Measurements from ENCODE around the gene JDP2. TPM values are rescaled to one million over a fixed set of nuclear protein-coding genes. Genes with fewer than 3 reads are reported as not detected.
A peak's percentile ranks its signal among the peaks of the same experiment; 100 is the strongest.
"Not testable (repeated sequence)": the region's sequence is repeated elsewhere in the genome, so short reads cannot be mapped to it uniquely, and the experiment has no call there.

JDP2 gene, protein sequence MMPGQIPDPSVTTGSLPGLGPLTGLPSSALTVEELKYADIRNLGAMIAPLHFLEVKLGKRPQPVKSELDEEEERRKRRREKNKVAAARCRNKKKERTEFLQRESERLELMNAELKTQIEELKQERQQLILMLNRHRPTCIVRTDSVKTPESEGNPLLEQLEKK
- 10 to 100 TPM; 21.6 to 30.7 (median 23.0) TPM for polyA plus RNA-seq (ENCODE audit: insufficient read length in 4 of 4)

DNA sequence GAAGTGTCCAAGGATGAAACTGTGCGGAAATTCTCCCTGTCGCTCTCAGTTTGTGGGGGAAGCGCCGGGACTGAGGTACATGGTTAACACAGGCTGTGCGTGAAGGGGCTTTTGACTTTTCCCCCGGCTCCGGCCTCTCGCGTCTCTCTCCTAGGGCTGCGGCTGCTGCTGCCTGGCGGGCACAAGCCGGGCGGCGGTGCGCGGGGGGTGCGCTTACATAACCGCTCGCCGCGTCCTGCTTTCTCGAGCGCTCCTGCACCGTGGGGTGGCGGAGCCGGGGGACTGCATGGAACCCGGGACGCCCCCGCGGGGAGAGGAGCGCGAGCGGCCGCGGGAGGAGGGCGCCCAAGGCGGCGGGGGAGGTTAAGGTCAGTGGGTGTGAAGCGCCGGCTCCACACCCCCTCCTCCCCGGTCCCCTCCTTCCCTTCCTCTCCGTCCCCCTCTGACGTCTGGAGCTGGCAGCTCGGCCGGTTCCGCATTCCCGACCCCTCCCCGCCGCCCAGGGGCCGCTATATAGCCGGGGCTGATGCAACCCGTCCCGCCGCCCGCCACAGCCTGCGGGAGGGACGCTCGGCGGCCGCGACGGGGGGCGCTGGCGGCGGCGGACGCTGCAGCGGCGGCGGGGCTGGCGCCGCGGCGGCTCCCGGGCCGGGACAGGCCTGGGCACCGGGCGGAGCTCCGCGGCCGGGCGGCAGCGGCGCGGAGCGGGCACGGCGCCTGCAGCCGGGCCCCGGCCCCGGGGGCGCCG is at the start of gene JDP2:
Gene JDP2 (plus strand): TSS at position 541 of the 748 bp plus-strand sequence. CDS start 9,899 bp downstream, outside the sequence.
- DNase-seq (ENCODE audit: low read depth in 4 of 4, low spot score in 3 of 4): peak in 3 of 4 donors; percentile 73 to 80 (median 76)

DNA sequence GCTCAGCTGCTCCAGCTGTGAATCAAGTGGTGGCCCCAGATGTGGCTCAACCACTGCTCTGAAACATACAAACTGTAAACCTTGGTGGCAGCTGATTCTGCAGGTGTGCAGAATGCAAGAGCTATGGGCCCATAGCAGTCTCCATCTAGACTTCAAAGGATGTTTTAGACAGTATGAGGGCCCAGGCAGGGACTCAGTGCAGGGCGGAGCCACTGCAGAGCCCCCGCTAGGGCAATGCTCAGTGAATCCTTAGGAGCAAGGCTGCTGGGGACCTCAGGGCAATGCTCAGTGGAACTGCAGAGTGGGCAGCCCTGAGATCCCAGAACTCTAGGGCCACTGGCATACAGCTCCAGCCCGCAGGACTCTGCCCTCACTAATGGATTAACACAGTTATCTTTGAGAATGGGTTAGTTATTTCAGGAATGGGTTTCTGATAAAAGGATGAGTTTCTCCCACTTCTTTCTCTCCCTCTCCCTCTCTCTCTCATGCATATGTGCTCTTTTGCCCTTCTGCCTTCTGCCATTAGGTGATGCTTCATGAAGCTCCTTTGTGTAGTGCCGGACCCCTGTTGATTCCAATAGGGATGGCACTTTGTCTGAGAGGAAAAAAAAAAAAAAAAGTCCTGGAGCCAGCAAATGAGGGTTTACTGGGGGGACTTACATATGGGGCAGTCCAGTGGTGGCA is 48.4 kb upstream of the JDP2 start:
- DNase-seq (ENCODE audit: low read depth in 4 of 4, low spot score in 3 of 4): no peak

DNA sequence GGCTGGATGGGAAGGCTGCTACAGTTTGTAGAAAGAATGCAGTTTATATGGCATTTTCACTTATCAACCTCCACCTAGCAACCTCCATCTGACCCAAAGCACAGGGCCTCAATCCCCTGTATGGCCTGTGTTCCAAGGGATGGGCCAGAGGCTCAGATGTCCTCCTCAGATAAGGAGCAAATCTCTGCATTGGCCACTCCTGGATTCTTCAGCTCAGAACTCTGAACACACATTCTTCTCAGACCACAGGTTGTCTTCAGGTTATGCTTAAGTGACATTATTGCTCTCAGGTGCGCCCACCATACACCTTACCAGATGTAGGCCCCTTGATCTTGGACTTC is 47.9 kb upstream of the JDP2 start:
- no peak for DNase-seq (ENCODE audit: low read depth in 4 of 4, low spot score in 3 of 4)

DNA sequence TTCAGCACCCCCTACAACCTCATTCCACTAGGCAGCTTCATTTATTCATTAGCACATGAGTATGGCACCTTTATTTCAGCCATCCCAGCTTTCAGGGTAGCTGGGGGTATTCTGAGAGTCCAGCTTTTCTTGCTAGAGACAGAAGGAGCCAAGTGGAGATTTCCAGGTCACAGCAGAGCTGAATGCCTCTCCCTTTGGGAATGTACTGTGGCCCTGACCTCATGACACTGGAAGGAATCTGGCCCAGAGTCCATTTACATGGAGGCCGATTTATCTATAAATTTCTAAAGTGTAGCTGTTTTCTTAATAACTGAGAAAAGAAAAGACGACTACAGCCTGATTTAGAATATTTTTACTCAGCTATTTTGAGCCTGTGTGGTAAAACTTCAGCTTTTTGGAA is 47.2 kb upstream of the JDP2 start:
- DNase-seq (ENCODE audit: low read depth in 4 of 4, low spot score in 3 of 4): no peak

DNA sequence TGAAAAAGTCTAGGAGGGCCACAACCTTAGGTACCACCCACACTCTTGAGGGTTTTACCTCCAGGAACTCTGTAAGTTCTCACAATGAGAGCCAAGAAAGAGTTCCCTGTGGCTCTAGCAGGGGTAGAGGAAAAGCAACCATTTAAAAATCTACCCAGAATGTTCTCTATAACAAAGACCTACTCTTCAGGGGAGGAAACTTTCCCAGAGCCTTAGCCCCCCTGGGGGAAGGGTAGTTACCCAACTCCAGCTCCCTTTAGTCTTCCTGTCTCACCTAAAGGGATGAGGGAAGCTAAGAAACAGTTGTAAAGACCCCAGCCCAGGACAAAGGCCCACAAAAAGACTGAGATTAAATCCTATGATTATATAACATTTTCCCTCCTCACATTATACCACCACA is 46.2 kb upstream of the JDP2 start:
- no peak for DNase-seq (ENCODE audit: low read depth in 4 of 4, low spot score in 3 of 4)

DNA sequence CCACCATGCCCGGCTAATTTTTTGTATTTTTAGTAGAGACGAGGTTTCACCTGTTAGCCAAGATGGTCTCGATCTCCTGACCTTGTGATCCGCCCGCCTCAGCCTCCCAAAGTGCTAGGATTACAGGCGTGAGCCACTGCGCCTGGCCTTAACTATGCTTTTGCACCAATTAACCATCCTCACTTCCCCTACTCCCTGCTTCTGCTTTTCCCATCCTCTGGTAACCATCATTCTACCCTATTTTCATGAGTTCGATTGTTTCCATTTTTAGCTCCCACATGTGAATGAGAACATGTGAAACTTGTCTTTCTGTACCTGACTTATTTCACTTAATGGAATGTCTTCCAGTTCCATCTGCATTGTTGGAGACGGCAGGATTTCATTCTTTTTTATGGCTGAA is 44.6 kb upstream of the JDP2 start:
- not testable (repeated sequence) for DNase-seq (ENCODE audit: low read depth in 4 of 4, low spot score in 3 of 4)

DNA sequence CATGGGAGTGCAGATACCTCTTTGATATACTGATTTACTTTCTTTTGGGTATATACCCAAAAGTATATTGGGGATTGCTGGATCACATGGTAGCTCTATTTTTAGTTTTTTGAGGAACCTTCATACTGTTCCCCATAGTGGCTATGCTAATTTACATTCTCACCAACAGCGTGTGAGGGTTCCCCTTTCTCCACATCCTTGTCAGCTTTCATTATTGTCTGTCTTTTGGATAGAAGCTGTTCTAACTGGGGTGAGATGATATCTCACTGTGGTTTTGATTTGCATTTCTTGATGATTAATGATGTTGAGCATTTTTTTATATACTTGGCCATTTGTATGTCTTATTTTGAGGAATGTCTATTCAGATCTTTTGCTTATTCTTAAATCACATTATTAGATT is 44.1 kb upstream of the JDP2 start:
- DNase-seq (ENCODE audit: low read depth in 4 of 4, low spot score in 3 of 4): no peak

DNA sequence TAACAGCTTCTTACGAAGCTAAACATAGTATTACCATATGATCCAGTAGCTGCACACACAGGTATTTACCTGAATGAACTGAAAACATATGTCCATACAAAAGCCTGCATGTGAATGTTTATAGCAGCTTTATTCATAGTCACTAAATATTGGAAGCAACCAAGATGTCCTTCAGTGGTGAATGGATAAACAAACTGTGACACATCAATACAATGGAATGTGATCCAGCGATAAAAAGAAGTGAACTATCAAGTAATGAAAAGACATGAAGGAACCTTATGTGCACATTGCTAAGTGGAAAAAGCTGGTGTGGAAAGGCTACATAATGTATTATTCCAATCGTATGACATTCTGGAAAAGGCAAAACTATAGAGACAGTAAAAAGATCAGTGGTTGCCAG is 38.1 kb upstream of the JDP2 start:
- no peak for DNase-seq (ENCODE audit: low read depth in 4 of 4, low spot score in 3 of 4)

DNA sequence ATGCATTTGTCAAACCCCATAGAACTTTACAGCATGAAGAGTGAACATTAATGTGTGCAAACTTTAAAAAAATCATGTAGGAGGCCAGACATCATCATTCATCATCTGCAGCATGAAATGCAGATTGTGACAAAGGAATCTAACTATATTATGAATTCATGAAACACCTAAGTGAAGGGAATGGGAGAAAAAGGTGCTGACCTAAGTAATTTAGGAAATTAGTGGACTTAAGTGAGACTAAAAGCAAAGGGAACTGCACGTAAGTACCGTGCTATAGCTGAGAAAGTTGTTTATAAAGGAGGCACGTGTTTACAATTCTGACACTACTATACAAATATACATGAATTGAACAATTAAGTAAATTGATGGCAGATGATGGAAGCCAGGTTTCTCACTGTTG is 37.6 kb upstream of the JDP2 start:
- no peak for DNase-seq (ENCODE audit: low read depth in 4 of 4, low spot score in 3 of 4)

DNA sequence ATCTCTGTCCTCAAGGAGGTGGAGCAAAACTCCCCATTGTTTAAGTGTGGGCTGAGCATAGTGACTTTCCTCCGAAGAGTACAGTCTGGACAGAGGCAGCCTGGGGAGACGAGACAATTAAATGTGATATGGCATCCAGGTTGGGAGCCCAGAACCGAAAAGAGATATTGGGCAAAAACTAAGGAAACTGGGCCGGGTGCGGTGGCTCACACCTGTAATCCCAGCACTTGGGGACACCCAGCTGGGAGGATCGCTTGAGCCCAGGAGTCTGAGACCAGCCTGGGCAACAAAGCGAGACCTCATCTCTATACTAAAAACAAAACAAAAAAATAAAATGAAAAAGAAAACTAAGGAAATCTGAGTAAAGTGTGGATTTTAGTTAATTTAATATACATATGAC is 35.9 kb upstream of the JDP2 start:
- no peak for DNase-seq (ENCODE audit: low read depth in 4 of 4, low spot score in 3 of 4)

DNA sequence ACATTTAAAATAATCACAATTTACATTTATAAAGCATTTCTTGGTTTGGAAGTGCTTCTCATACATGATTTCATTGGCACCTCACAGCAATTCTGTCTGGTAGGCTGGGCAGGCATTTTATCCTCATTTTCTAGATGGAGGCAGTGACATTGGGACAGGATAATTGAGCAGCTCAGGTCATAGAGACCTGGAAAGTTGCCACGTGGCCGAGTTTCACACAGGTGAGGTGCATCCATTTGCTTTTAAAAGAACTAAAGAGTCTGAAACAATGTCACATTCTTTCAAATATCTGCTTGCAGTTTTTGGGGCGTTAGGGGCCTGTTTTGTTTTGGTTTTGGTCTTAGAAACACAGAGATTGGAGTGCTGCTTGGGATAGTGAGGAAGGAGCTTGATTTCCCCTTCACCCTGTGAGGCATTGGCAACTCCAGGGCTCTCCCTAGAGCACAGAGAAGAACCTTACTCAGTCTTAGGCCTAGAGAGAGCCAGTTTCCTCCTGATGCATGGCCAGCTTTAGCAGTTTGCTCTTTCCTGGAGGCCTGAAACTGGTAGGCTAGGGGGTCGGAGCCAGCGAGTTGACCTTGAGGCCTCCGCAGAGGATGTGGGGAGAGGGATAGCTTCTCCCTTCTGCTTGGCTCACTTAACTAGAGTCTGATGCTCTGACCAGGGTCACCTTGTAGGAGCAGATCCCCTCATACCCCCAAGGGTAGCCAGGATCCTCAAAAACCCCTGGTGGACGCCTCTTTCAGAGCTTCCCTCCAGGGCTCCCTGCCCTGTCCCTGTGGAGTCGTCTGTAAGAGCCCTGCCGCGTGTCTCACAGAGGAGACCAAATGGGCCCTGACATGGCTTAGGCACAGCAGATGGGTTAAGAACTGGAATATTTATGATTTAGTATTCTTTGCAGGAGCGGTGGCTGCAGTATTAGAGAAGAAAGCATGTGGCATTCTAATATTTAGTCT is 34.9 kb upstream of the JDP2 start:
- DNase-seq (ENCODE audit: low read depth in 4 of 4, low spot score in 3 of 4): no peak

DNA sequence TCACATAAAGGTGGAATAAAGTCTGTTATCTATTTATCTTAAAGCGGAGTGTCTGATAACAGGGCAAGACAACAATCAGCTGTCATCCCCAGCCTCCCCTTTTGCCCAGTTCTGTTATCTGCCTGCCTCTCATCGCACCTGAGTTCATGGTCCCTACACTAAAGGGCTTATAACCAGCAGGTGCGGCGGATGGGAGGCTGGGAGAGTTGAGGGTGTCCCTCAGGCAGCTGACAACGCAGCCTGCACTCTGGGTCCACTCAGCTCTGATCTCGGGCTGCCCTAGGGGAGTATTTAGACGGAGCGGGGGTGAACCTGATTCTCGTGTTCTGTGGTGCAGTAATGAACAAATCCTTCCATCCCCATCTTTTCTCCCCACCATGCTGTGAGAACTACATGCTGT is 34.0 kb upstream of the JDP2 start:
- no peak for DNase-seq (ENCODE audit: low read depth in 4 of 4, low spot score in 3 of 4)

DNA sequence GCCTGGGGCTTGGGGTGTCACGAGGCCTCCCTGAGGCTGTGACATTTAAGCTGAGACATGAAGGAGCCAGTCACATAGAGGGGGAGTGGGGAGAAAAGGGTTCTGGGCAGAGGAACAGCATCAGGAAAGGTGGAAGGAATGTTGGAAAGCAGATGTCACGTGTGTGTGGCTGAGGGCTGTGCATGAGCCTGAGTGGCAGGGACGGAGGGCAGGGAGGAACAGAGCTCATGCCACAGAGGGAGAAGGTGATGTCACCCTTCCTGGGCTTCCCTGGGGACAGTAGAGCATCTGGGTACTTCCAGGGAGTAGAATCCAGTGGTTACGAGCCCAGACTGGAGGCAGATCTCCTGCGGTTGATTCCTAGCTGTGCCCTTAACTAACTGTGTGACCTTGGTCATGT is 32.0 kb upstream of the JDP2 start:
- DNase-seq (ENCODE audit: low read depth in 4 of 4, low spot score in 3 of 4): no peak

DNA sequence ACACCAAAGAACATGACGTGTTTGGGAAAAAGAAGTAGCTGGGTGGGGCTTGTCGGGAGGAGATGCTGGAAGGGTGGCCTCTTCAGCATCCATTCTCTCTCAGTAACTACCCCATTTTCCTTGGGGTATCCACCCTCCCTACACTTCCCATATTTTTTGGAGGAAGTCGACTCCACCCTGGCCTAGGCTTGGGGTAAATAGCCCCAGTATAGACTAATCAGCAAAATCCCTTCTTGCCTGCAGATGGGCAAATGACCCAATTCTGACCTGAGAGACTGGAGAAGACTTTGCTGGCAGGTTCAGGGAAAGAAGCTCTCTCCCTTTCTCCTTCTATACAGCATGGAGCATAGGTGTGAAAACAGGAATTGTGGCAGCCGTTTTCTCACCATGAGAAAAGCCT is 28.5 kb upstream of the JDP2 start:
- no peak for DNase-seq (ENCODE audit: low read depth in 4 of 4, low spot score in 3 of 4)

DNA sequence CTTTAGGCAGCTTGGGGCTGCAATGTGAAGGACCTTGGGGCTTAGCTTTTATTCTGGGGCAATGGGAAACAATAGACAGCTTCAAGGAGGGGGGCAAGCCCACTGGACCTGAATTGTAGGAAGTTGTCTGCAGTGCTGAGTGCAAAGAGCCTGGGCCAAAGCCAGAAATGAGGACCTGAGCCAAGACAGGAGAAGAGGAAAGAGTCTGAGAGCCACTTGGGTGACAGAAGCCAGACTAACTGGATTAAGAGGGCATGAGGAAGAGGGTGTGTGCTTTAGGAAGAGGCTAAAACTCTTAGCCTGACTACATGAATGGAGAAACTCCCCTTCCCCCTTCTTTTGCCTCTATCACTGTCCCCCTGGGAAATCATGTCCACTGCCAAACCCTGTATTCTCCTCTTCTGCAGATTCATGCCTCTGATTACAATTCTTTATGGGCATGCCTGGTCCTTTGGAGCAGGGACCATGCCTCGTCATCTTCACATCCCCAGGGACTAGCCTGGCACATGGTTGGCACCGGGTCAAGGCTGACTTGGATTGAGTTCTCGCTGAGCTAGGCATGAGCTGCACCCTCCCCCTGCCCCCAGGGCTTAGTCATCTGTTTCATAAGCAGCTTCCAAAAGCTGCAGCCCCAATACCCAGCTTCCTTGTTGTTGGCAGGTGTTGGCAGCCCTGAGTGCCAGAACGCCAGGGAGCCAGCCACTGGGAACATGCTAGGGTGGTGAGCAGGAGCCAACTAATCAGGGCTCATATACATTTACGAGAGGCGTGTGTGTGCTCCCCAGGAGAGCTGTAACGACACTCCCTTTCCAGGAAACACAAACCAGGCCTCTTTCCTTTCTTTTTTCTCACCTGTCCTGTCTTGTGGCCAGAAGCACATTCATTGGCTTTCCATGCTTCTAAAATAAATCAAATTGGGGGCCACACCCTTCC is 27.7 kb upstream of the JDP2 start:
- no peak for DNase-seq (ENCODE audit: low read depth in 4 of 4, low spot score in 3 of 4)

DNA sequence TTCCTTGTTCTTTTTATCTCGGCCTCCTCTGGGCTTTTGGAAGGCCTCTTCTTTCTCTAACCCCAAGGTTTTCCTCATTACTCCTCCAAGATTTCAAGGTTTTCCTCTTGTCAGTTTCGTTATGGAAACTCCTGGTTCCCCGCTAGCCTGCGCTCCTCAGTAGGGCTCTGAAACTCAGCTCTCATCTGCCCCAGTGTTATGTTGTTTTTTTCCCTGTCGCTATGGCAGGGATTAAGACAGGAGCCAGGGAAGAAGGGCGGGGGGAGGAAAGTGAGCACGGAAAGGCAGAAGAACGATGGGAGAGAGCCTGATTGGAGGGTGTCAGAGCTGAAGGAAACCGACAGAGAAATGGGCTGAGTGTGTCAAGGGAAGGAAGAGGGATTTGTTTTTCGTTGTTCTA is 26.5 kb upstream of the JDP2 start:
- DNase-seq (ENCODE audit: low read depth in 4 of 4, low spot score in 3 of 4): no peak

DNA sequence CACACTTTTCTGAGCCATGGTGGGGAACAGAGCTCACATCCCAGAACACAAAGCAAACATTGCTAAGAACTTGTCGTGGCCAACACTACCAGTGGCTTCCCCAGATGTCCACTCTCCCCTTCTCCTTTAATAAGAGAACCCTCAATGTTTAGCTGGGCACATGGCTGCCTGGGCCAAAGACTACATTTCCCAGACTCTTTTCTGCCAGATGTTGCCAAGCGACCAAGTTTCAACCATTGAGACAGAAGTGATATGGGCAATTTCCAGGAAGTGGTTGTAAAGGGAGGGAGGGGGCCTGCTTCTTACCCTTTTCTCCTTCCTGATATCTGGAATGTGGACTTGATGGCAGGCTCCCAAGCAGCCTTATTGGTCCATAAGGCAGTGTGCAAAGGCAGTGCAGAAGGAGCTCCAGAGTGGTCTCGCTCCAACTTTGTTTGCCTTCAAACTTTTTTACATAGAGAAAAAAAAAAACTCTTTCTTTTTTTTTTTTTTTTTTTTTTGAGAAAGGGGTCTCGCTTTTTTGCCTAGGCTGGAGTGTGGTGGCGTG is 24.9 kb upstream of the JDP2 start:
- no peak for DNase-seq (ENCODE audit: low read depth in 4 of 4, low spot score in 3 of 4)

DNA sequence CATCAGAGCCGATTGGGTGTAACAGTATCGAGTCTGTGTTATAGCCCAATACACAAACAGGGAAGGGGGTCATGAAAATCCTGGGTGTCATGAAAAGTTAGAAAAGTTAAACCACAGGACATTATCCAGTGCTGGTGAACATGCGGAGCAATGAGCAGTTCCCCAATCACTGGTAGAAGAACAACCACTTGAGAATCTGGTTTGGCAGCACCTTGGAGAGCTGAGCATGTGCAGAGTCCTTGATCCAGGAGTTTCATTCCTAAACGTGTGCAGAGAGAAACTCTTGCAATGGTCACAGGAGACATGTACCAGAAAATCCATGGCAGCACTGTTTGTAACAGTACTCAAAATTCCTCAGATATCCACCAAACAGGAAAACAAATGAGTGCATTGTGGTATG is 23.0 kb upstream of the JDP2 start:
- no peak for DNase-seq (ENCODE audit: low read depth in 4 of 4, low spot score in 3 of 4)

DNA sequence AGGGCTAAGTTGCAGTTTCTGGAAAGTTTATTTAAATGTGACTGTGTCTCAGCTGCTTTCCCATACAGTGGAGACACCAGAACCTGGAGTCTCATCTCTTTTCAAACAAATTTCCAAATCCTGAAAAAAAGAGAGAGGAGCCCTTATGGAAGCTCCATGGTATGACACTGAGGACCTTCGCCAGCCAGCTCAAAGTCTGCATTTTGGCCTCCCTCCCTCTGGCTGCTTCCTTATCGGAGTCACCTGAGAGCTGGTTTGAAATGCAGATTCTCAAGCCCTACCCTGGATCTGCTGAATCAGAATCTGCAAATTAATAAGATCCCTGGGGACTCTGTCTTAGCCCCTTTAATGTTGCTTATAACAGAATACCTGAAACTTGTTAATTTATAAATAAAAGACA is 21.7 kb upstream of the JDP2 start:
- DNase-seq (ENCODE audit: low read depth in 4 of 4, low spot score in 3 of 4): no peak

DNA sequence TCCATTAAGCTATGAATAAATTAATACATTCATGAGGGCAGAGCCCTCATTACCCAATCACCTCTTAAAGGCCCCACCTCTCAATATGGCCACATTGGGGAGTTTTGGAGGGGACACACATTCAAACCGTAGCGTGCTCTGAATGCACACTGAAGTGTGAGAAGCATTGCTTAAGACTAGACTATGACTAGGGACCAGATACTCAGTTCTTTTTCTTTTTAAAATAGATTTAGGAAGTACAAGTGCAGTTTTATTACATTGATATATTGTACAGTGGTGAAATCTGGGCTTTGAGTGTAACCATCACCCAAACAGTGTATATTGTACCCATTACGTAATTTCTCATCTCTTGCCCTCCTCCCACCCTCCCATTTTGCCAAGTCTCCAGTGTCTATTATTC is 21.0 kb upstream of the JDP2 start:
- DNase-seq (ENCODE audit: low read depth in 4 of 4, low spot score in 3 of 4): no peak
